ENCODE results near the gene PPP1R37. TPM values are rescaled to one million over a fixed set of nuclear protein-coding genes. Genes with fewer than 3 reads are reported as not detected.

The PPP1R37 gene
- total RNA-seq, 1 experiment from 2014 or later, result 33.6 TPM

GRCh38 chr19:45144431-45145269, 51.7 kb downstream of the PPP1R37 start:
- no peak for DNase-seq
- Histone ChIP-seq H2BK120ac (ENCODE audit: low read depth, low read length, poor library complexity, severe bottlenecking) (no peak overlapping the region), H3K9ac (ENCODE audit: extremely low read depth, insufficient read length, low read length) (no peak overlapping the region), H4K91ac (ENCODE audit: insufficient read length, low read depth, low read length) (no peak overlapping the region), H3K14ac (ENCODE audit: insufficient read depth, low read length) (no peak overlapping the region; the same call in 1 of the 2 replicates), H3K4ac (ENCODE audit: low read depth, low read length) (no peak overlapping the region), H3K18ac (ENCODE audit: insufficient read length, low read depth, low read length) (no peak overlapping the region), H3T11ph (ENCODE audit: low read length) (no peak overlapping the region), H3K4me2 (ENCODE audit: insufficient read depth, insufficient read length, low read length) (no peak overlapping the region), H3K4me1 (ENCODE audit: insufficient read depth, low read length) (no peaks in the 10 kb centered on the region), H3K27ac (ENCODE audit: insufficient read length, low read depth, low read length) (no peak overlapping the region), H2BK5ac (ENCODE audit: insufficient read length, low read length) (no peak overlapping the region), H4K5ac (ENCODE audit: insufficient read length, low read depth, low read length) (no peak overlapping the region), H3K23ac (ENCODE audit: insufficient read length, low read depth, low read length) (no peak overlapping the region), H3K23me2 (ENCODE audit: insufficient read length, low read depth, low read length, poor library complexity, severe bottlenecking) (no peaks in the 10 kb centered on the region), H3K27me3 (ENCODE audit: insufficient read depth, low read length) (no peaks in the 10 kb centered on the region), H3K79me1 (ENCODE audit: insufficient read depth, low read depth, low read length, poor library complexity, severe bottlenecking) (no peaks in the 10 kb centered on the region), H2BK12ac (ENCODE audit: insufficient read length, low read depth, low read length) (no peak overlapping the region), H2AFZ (ENCODE audit: low read length) (no peak overlapping the region), H4K20me1 (ENCODE audit: control insufficient read depth, insufficient read depth, insufficient read length) (no peaks in the 10 kb centered on the region), H3K79me2 (ENCODE audit: insufficient read depth, low read length) (no peaks in the 10 kb centered on the region), H2AK5ac (ENCODE audit: insufficient read length, low read length) (no peak overlapping the region), H2BK15ac (ENCODE audit: low read depth, low read length) (no peak overlapping the region), H3K56ac (ENCODE audit: insufficient read length, low read depth, low read length) (no peak overlapping the region), H2BK20ac (ENCODE audit: low read depth, low read length, poor library complexity, severe bottlenecking) (no peak overlapping the region), H3K9me3 (ENCODE audit: control insufficient read depth, low read depth, low read length) (no peaks in the 10 kb centered on the region), H4K8ac (replicated peaks; ENCODE audit: insufficient read length, low read depth, low read length) (no peak overlapping the region)
- TF ChIP-seq CTCF (conservative IDR thresholded peaks at IDR 0.05), result no peak
- H3K27ac Mint-ChIP-seq, result no peak overlapping the region
- no peaks in the 10 kb centered on the region for H3K9me3 Mint-ChIP-seq
- H3K36me3 Mint-ChIP-seq (ENCODE audit: insufficient read depth in 1 of 3, low read depth in 3 of 3), result peaks cover 10 to 29% (median 27%) of the 10 kb centered on the region in 3 experiments; a peak in 6 of 7 replicates
- no peaks in the 10 kb centered on the region for H3K4me1 Mint-ChIP-seq
- H3K27me3 Mint-ChIP-seq (ENCODE audit: low read depth), result no peaks in the 10 kb centered on the region; the same call in 1 of the 2 replicates
- WGBS (ENCODE audit: extremely low coverage, insufficient read length, low lambda C conversion rate), result no CpG with 5 or more reads among the region's 53 CpGs
- H3K4me3 Mint-ChIP-seq, result no peak overlapping the region

Measured in H9 (cell line).